Measurements from ENCODE around the gene RNF152. TPM values are rescaled to one million over a fixed set of nuclear protein-coding genes. Genes with fewer than 3 reads are reported as not detected.

Gene RNF152
- total RNA-seq, 1 experiment from 2014 or later = 2.4 TPM

DNA sequence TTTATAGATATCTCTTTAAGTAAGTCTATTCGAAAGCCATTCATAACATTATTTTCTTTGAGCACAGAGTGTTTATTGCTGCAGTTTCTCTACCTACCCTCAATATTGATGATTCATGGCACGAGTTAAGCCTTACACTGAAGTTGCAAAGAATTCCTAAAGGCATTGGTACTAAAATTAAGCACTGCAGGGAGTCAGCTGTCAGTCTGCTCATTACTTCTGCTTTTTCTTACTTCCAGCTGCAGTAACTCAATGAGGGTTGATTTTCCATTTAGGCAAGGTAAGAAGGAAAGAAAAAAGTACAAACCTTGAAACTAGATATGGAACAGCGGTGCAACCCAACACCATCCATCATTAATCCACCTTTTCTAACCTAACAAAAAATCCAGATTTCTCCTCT lies 65.2 kb downstream of the RNF152 start:
- intact Hi-C loops (cut with micrococcal nuclease; ENCODE audit: unreplicated experiment) = no loop called here
- H3K36me3 Mint-ChIP-seq (ENCODE audit: insufficient read depth, unreplicated experiment) = no peaks in the 10 kb centered on the region
- no peak overlapping the region for H3K4me3 ChIP-seq (ENCODE audit: low read depth, low read length)
- CTCF ChIA-PET = no interaction called here
- TF ChIP-seq, protein P1, sequence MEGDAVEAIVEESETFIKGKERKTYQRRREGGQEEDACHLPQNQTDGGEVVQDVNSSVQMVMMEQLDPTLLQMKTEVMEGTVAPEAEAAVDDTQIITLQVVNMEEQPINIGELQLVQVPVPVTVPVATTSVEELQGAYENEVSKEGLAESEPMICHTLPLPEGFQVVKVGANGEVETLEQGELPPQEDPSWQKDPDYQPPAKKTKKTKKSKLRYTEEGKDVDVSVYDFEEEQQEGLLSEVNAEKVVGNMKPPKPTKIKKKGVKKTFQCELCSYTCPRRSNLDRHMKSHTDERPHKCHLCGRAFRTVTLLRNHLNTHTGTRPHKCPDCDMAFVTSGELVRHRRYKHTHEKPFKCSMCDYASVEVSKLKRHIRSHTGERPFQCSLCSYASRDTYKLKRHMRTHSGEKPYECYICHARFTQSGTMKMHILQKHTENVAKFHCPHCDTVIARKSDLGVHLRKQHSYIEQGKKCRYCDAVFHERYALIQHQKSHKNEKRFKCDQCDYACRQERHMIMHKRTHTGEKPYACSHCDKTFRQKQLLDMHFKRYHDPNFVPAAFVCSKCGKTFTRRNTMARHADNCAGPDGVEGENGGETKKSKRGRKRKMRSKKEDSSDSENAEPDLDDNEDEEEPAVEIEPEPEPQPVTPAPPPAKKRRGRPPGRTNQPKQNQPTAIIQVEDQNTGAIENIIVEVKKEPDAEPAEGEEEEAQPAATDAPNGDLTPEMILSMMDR (IDR thresholded peaks at IDR 0.05; ENCODE audit: insufficient read depth in 1 of 2, low read depth in 1 of 2, low read length in 1 of 2, severe bottlenecking in 1 of 2, unreplicated experiment in 1 of 2) = no peak
- H3K4me3 Mint-ChIP-seq (ENCODE audit: unreplicated experiment) = no peak overlapping the region
- no peaks in the 10 kb centered on the region for H3K27me3 Mint-ChIP-seq (ENCODE audit: insufficient read depth, unreplicated experiment)
- H3K27ac Mint-ChIP-seq (ENCODE audit: unreplicated experiment) = no peak overlapping the region
- no peaks in the 10 kb centered on the region for H3K9me3 Mint-ChIP-seq (ENCODE audit: unreplicated experiment)
- no peaks in the 10 kb centered on the region for H3K27me3 ChIP-seq (replicated peaks; ENCODE audit: control insufficient read depth, insufficient read depth, low read length)
- DNase-seq = no peak
- H3K4me1 Mint-ChIP-seq (ENCODE audit: low read depth, unreplicated experiment) = no peaks in the 10 kb centered on the region
- BruUV-seq (replicated peaks) = no TSS peak
- no peaks in the 10 kb centered on the region for H3K36me3 ChIP-seq (ENCODE audit: control insufficient read depth, insufficient read depth, low read length)
- POLR2A ChIA-PET = no interaction called here
- no peaks in the 10 kb centered on the region for H3K9me3 ChIP-seq
- H3K4me1 ChIP-seq = no peaks in the 10 kb centered on the region

DNA sequence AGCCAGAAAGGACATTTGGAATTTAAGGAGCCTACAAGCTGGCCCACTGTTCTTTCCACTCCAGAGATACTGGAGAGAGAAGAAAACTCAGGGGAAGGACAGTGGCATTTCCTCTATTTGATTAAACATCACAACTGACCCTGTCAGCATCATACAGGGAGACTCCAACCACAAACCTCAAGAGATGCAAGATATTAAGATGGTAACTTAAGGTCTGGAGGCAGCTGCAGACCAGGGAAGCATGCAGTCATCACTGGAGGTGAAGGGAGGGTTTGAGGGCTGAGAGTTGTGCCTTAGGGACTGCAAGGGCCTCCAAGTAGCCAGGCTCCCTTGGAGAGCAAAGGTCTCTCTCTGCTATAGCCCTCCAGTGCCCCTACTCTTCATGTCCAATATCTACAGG lies 67.4 kb downstream of the RNF152 start:
- TF ChIP-seq, protein P1 (IDR thresholded peaks at IDR 0.05; ENCODE audit: insufficient read depth in 1 of 2, low read depth in 1 of 2, low read length in 1 of 2, severe bottlenecking in 1 of 2, unreplicated experiment in 1 of 2) = no peak
- H3K27me3 Mint-ChIP-seq (ENCODE audit: insufficient read depth, unreplicated experiment) = no peaks in the 10 kb centered on the region
- no peaks in the 10 kb centered on the region for H3K9me3 Mint-ChIP-seq (ENCODE audit: unreplicated experiment)
- H3K9me3 ChIP-seq = no peaks in the 10 kb centered on the region
- no peak overlapping the region for H3K27ac Mint-ChIP-seq (ENCODE audit: unreplicated experiment)
- H3K4me3 Mint-ChIP-seq (ENCODE audit: unreplicated experiment) = no peak overlapping the region
- no peak for DNase-seq
- no peaks in the 10 kb centered on the region for H3K4me1 Mint-ChIP-seq (ENCODE audit: low read depth, unreplicated experiment)
- no peaks in the 10 kb centered on the region for H3K4me1 ChIP-seq
- ChIA-PET POLR2A (no interaction called here), CTCF (no interaction called here)
- BruUV-seq (replicated peaks) = no TSS peak
- H3K36me3 ChIP-seq (ENCODE audit: control insufficient read depth, insufficient read depth, low read length) = no peaks in the 10 kb centered on the region
- H3K27me3 ChIP-seq (replicated peaks; ENCODE audit: control insufficient read depth, insufficient read depth, low read length) = no peaks in the 10 kb centered on the region
- H3K36me3 Mint-ChIP-seq (ENCODE audit: insufficient read depth, unreplicated experiment) = no peaks in the 10 kb centered on the region
- intact Hi-C loops (cut with micrococcal nuclease; ENCODE audit: unreplicated experiment) = no loop called here
- no peak overlapping the region for H3K4me3 ChIP-seq (ENCODE audit: low read depth, low read length)

DNA sequence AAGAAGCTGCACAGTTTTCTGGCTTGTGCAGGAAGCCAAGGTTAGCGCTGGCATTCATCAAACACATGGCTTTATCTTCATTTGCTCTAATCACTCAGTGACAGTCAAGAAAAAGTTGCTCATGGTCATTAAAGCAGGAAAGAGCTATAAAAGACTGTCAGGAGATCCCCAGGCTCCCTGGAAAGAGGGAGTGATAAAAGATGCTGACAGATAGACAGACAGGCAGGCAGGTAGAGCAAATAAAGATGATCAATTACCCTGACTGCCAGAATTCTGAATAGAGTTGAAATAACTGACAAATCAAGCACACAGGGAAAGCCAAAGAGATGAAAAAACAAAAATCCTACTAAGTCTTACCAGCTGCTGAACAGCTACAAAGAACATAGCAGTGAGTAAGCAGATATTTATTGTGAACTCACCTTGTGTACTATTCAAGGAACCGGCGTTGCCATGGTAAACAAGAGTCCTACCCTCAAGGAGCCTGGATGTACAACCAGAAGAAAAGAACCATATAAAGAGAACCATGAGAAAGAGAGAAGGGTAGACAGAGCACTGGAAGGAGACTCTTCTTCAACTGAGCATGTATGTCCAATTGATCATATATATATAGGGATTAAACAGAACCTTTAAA lies 68.0 kb downstream of the RNF152 start:
- no TSS peak for BruUV-seq (replicated peaks)
- Histone ChIP-seq H3K4me3 (ENCODE audit: low read depth, low read length) (no peak overlapping the region), H3K9me3 (no peaks in the 10 kb centered on the region), H3K27me3 (replicated peaks; ENCODE audit: control insufficient read depth, insufficient read depth, low read length) (no peaks in the 10 kb centered on the region), H3K36me3 (ENCODE audit: control insufficient read depth, insufficient read depth, low read length) (no peaks in the 10 kb centered on the region), H3K4me1 (no peaks in the 10 kb centered on the region)
- H3K27ac Mint-ChIP-seq (ENCODE audit: unreplicated experiment) = no peak overlapping the region
- H3K27me3 Mint-ChIP-seq (ENCODE audit: insufficient read depth, unreplicated experiment) = no peaks in the 10 kb centered on the region
- ChIA-PET CTCF (no interaction called here), POLR2A (no interaction called here)
- intact Hi-C loops (cut with micrococcal nuclease; ENCODE audit: unreplicated experiment) = no loop called here
- H3K36me3 Mint-ChIP-seq (ENCODE audit: insufficient read depth, unreplicated experiment) = no peaks in the 10 kb centered on the region
- no peaks in the 10 kb centered on the region for H3K9me3 Mint-ChIP-seq (ENCODE audit: unreplicated experiment)
- DNase-seq = no peak
- TF ChIP-seq, protein P1 (IDR thresholded peaks at IDR 0.05; ENCODE audit: insufficient read depth in 1 of 2, low read depth in 1 of 2, low read length in 1 of 2, severe bottlenecking in 1 of 2, unreplicated experiment in 1 of 2) = no peak
- H3K4me3 Mint-ChIP-seq (ENCODE audit: unreplicated experiment) = no peak overlapping the region
- no peaks in the 10 kb centered on the region for H3K4me1 Mint-ChIP-seq (ENCODE audit: low read depth, unreplicated experiment)
